Cardiac fibroblast (primary cell): ENCODE measurements around the gene IKBIP.
A peak's percentile ranks its signal among the peaks of the same experiment; 100 is the strongest.
"Not testable (repeated sequence)": the region's sequence is repeated elsewhere in the genome, so short reads cannot be mapped to it uniquely, and the experiment has no call there.

ENCODE experiments used
- DNase-seq, 2 donors: peaks; one replicate each; pipeline versions ENCODE4 v3.0.0 to v3.0.0-alpha.2; 2010; ENCODE audit warnings: low read depth in 2 of 2
- H3K4me3 ChIP-seq, 2 donors: replicated peaks in 1 of 2; 1 replicate in 1 of 2; 2 replicates in 1 of 2; pipeline ENCODE4 v1.5.1; 2011; ENCODE audit warnings: low read depth in 2 of 2, low read length in 2 of 2, mild to moderate bottlenecking in 2 of 2, moderate library complexity in 1 of 2
- CTCF ChIP-seq: IDR thresholded peaks from one replicate; pipeline ENCODE4 v1.5.1; 2011; ENCODE audit warnings: low read depth, mild to moderate bottlenecking, low read length, inconsistent platforms

The IKBIP gene

GRCh38 chr12:98606359-98606988 is 38.1 kb downstream of the IKBIP start:
- no peak for TF ChIP-seq CTCF
- no peak overlapping the region for H3K4me3 ChIP-seq
- DNase-seq: peak in 1 of 2 donors; percentile 14

DNA sequence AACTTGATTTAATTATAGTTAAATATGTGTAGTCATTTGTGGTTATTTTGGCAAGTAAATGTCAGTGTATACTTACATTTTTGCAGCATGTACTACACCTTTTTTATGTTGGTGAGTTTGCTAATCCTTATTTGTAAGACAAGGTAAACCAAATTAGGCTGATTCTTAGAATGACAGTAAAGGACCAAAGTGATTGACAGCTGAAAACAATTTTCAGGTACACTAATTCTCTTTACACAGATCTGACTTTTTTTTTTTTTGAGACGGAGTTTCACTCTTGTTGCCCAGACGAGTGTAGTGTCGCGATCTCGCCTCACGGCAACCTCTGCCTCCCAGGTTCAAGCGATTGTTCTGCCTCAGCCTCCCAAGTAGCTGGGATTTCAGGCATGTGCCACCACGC is 42.7 kb downstream of the IKBIP start:
- no peak for DNase-seq
- TF ChIP-seq CTCF: no peak

GRCh38 chr12:98597313-98597712 is 47.3 kb downstream of the IKBIP start:
- DNase-seq, H3K4me3 ChIP-seq: not testable (repeated sequence)

More for the DNA sequence above, 42.7 kb downstream of the IKBIP start:
- H3K4me3 ChIP-seq: no peak overlapping the region

DNA sequence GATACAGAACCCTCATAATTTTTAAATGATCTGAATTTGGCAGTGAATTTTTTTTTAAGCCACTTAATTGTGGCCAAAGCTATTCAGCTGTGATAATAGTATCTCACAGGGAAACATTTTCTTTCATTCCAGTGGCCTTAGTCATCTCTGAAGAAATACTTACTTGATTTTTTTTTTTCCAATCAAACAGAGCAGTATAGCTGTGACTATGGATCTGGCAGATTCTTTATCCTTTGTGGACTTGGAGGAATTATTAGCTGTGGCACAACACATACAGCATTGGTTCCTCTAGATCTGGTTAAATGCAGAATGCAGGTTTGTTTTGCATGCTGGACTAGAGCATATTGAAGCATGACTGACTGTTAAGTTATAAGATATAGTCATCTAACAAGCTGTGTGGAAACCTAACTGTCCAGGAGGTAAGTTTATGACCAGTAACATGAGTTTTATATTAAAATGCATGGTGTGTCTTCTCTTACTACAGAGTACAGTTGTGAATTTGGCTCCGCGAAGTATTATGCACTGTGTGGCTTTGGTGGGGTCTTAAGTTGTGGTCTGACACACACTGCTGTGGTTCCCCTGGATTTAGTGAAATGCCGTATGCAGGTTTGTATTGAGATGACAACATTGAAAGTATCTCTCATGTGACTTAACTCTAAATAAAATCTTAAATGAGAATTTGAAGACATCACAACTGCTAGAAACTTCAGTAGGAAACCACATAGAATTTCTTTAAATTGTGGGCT is 49.2 kb downstream of the IKBIP start:
- no peak for TF ChIP-seq CTCF
- DNase-seq: peak; percentile 76 to 79
- H3K4me3 ChIP-seq: peak overlapping the region; percentile 91 to 99

- DNase-seq: peak; percentile 24 to 35
These were observed 50.3 kb downstream of the IKBIP start for GRCh38 chr12:98594050-98594835.

GRCh38 chr12:98593351-98594049 is 51.1 kb downstream of the IKBIP start, which contains the start of gene SLC25A3:
TSS of gene SLC25A3 (plus strand) at chr12:98593686. CDS start at chr12:98593979, 293 bp downstream.
- H3K4me3 ChIP-seq: peak within 1 kb of the TSS; percentile 91 to 99
- TF ChIP-seq CTCF: no peak
- DNase-seq: peak; percentile 99

More at GRCh38 chr12:98594050-98594835, 50.3 kb downstream of the IKBIP start:
- peak overlapping the region; percentile 91 to 99 for H3K4me3 ChIP-seq
- no peak for TF ChIP-seq CTCF
